Activated CD8-positive, alpha-beta T cell treated with anti-CD3 and anti-CD28 coated beads for 36 hours (primary cell): ENCODE results near the gene RELA. TPM values are rescaled to one million over a fixed set of nuclear protein-coding genes. Genes with fewer than 3 reads are reported as not detected.
A peak's percentile ranks its signal among the peaks of the same experiment; 100 is the strongest.

ENCODE experiments used
- ATAC-seq: fragments of 200-7000 bp; cut with Tn5 transposase; one replicate; pipeline ENCODE4 v1.10.0; 2021; ENCODE audit warnings: mild to moderate bottlenecking, moderate library complexity
- CTCF ChIA-PET: fragments of 350-600 bp; sonication (Branson Sonifier 250); formaldehyde crosslinking; loops from one replicate; lab custom pipeline; 2021; ENCODE audit warnings: antibody characterized with exemption; lab: Charles Lee
- POLR2A ChIA-PET: fragments of 350-600 bp; sonication (Branson Sonifier 250); formaldehyde crosslinking; loops from one replicate; lab custom pipeline; 2021; ENCODE audit warnings: antibody characterized with exemption; lab: Charles Lee
- DNase-seq: peaks from one replicate; pipeline ENCODE4 v3.0.0-alpha.2; 2020
- H3K27ac Mint-ChIP-seq: one replicate; pipeline ENCODE4 v1.8.0; 2021; ENCODE audit warnings: mild to moderate bottlenecking, mixed read lengths
- H3K27me3 Mint-ChIP-seq: one replicate; pipeline ENCODE4 v1.8.0; 2021; ENCODE audit warnings: mixed read lengths
- H3K36me3 Mint-ChIP-seq: one replicate; pipeline ENCODE4 v1.8.0; 2021; ENCODE audit warnings: low read depth, mixed read lengths
- H3K4me1 Mint-ChIP-seq: one replicate; pipeline ENCODE4 v1.8.0; 2021; ENCODE audit warnings: low read depth, mixed read lengths
- H3K4me3 Mint-ChIP-seq: one replicate; pipeline ENCODE4 v1.8.0; 2021; ENCODE audit warnings: mild to moderate bottlenecking, moderate library complexity, mixed read lengths
- H3K9me3 Mint-ChIP-seq: one replicate; pipeline ENCODE4 v1.8.0; 2021; ENCODE audit warnings: mixed read lengths
- intact Hi-C: fragments of 100-400 bp; cut with micrococcal nuclease; formaldehyde crosslinking; loops from one replicate; pipeline ENCODE4 v1.10.0; 2022
- total RNA-seq, 2 experiments: library from RNA; stranded (reverse); gene quantifications; one replicate each; pipeline ENCODE4 v1.2.3, GENCODE V29; 2021
- TF ChIP-seq, protein P1 (sequence below): fragments of 200-600 bp; IDR thresholded peaks from one replicate; pipeline ENCODE4 v1.8.0; 2022; ENCODE audit warnings: antibody characterized with exemption, mild to moderate bottlenecking

RELA gene
- total RNA-seq, 2 experiments from 2014 or later: 65.6 to 72.5 TPM

DNA sequence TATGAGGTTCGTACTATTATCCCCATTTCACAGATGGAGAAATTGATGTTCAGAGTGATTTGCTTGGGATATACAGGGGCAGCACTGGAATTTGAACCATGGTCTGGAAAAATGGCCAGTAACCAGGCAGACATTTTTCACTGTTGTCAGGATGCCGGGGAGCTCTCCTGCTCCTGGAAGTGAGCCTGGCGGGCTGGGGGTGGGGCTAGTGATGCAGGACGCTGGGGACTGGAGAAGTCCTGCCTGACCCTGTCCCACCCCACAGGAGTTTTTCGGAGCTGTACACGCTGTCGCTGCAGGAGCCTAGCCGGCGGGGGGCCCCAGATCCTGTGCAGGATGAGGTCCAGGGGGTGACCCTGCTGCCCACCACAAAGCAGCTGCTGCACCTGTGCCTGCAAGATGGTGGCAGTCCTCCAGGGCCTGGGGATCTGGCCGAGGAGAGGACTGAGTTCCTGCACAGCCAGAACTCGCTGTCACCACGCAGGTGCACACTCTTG lies 13.7 kb downstream of the RELA start:
- no peak for DNase-seq
- ChIA-PET POLR2A (interaction anchor here (21.3 to 23.0 kb wide), 2 partner anchors 6 to 10 kb away, joined by 320 read pairs; partner anchors contain the start of genes RELA and SIPA1), CTCF (interaction anchor here (0.9 to 1.1 kb wide), 2 partner anchors 11 to 72 kb away, joined by 3 read pairs; partner anchors contain the start of gene SIPA1)
- H3K36me3 Mint-ChIP-seq: peaks cover 32% of the 10 kb centered on the region
- H3K4me3 Mint-ChIP-seq: no peak overlapping the region
- TF ChIP-seq, protein P1, sequence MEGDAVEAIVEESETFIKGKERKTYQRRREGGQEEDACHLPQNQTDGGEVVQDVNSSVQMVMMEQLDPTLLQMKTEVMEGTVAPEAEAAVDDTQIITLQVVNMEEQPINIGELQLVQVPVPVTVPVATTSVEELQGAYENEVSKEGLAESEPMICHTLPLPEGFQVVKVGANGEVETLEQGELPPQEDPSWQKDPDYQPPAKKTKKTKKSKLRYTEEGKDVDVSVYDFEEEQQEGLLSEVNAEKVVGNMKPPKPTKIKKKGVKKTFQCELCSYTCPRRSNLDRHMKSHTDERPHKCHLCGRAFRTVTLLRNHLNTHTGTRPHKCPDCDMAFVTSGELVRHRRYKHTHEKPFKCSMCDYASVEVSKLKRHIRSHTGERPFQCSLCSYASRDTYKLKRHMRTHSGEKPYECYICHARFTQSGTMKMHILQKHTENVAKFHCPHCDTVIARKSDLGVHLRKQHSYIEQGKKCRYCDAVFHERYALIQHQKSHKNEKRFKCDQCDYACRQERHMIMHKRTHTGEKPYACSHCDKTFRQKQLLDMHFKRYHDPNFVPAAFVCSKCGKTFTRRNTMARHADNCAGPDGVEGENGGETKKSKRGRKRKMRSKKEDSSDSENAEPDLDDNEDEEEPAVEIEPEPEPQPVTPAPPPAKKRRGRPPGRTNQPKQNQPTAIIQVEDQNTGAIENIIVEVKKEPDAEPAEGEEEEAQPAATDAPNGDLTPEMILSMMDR: no peak
- no peak overlapping the region for H3K27ac Mint-ChIP-seq
- no peaks in the 10 kb centered on the region for H3K9me3 Mint-ChIP-seq
- ATAC-seq: no peak
- no peaks in the 10 kb centered on the region for H3K27me3 Mint-ChIP-seq
- intact Hi-C loops: no loop called here
- H3K4me1 Mint-ChIP-seq: peaks cover 34% of the 10 kb centered on the region

DNA sequence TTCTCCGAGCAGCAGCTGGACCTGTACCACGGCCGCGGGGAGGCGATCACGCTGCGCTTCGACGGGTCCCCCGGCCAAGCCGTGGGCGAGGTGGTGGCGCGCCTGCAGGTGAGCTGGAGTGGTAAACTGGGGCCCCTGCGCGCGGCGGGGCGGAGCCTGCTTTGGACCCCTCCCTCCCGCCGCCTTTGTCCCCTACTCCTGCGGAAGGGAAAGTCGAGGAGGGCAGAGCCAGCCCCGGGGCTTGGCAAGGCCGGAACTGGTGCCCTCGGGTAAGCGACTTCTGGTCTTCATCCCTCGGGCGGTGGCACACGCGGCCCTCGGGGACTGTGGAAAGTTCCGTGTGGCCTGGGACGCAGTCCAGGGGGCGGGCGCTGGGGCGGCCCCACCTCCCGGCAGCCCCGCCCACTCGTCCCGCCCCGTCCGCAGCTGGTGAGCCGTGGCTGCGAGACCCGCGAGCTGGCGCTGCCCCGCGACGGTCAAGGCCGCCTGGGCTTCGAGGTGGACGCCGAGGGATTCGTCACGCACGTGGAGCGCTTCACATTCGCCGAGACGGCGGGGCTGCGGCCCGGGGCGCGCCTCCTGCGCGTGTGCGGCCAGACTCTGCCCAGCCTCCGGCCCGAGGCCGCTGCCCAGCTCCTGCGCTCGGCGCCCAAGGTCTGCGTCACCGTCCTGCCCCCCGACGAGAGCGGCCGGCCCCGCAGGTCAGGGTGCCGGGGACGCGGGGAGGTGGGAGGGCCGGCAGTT lies 15.6 kb downstream of the RELA start:
- H3K27me3 Mint-ChIP-seq: no peaks in the 10 kb centered on the region
- peaks cover 40% of the 10 kb centered on the region for H3K36me3 Mint-ChIP-seq
- H3K9me3 Mint-ChIP-seq: no peaks in the 10 kb centered on the region
- TF ChIP-seq, protein P1: no peak
- no peak overlapping the region for H3K4me3 Mint-ChIP-seq
- intact Hi-C loops: no loop called here
- ChIA-PET POLR2A (interaction anchor here (1.0 to 23.0 kb wide), 3 partner anchors 9 to 32 kb away, joined by 3 to 320 read pairs (median 5); partner anchors contain the start of genes PCNX3 and RELA), CTCF (no interaction called here)
- peaks cover 29% of the 10 kb centered on the region for H3K4me1 Mint-ChIP-seq
- no peak for DNase-seq
- H3K27ac Mint-ChIP-seq: no peak overlapping the region
- no peak for ATAC-seq

DNA sequence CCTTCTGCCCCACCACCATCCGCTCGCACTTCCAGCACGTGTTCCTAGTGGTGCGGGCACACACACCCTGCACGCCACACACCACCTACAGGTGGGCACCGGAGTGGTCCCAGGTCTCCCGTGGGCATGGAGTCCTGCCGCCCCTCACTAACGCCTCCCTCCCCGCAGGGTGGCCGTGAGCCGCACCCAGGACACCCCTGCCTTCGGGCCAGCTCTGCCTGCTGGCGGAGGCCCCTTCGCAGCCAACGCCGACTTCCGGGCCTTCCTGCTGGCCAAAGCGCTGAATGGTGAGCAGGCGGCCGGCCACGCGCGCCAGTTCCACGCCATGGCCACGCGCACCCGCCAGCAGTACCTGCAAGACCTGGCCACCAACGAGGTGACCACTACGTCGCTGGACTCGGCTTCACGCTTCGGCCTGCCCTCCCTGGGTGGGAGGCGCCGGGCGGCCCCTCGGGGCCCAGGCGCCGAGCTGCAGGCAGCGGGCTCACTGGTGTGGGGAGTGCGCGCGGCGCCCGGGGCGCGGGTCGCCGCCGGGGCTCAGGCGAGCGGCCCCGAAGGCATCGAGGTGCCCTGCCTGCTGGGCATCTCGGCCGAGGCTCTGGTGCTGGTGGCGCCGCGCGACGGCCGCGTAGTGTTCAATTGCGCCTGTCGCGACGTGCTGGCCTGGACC lies 16.3 kb downstream of the RELA start:
- no peak overlapping the region for H3K27ac Mint-ChIP-seq
- DNase-seq: no peak
- peaks cover 45% of the 10 kb centered on the region for H3K36me3 Mint-ChIP-seq
- no peaks in the 10 kb centered on the region for H3K27me3 Mint-ChIP-seq
- peaks cover 28% of the 10 kb centered on the region for H3K4me1 Mint-ChIP-seq
- no peak overlapping the region for H3K4me3 Mint-ChIP-seq
- no peaks in the 10 kb centered on the region for H3K9me3 Mint-ChIP-seq
- ChIA-PET CTCF (no interaction called here), POLR2A (interaction anchor here (1.0 to 23.0 kb wide), 3 partner anchors 8 to 31 kb away, joined by 3 to 320 read pairs (median 5); partner anchors contain the start of genes PCNX3 and RELA)
- ATAC-seq: no peak
- intact Hi-C loops: no loop called here
- TF ChIP-seq, protein P1: no peak

DNA sequence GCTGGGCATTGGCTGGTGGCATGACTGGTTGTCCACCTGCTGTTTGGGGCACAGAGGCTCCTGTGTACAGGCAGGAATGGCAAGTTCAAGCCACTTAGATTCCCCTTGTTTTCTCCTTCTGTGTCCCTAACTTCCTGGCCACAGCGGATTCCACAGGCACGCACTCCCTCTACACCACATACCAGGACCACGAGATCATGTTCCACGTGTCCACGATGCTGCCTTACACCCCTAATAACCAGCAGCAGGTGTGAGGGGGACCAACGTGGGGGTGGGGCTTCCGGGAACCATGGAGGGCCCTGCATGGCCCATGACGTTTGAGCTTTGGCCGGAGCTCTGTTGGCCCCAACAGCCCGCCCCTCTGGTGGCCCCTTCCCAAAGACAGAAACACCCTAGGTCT lies 17.0 kb downstream of the RELA start:
- peak overlapping the region; percentile 14 for H3K27ac Mint-ChIP-seq
- intact Hi-C loops: no loop called here
- ATAC-seq (no peak), DNase-seq (no peak)
- no peaks in the 10 kb centered on the region for H3K27me3 Mint-ChIP-seq
- H3K4me1 Mint-ChIP-seq: peaks cover 27% of the 10 kb centered on the region
- CTCF ChIA-PET: no interaction called here
- H3K4me3 Mint-ChIP-seq: no peak overlapping the region
- no peaks in the 10 kb centered on the region for H3K9me3 Mint-ChIP-seq
- H3K36me3 Mint-ChIP-seq: peaks cover 49% of the 10 kb centered on the region
- POLR2A ChIA-PET: interaction anchor here (1.9 to 23.0 kb wide), 2 partner anchors 13 to 30 kb away, joined by 5 to 320 read pairs; partner anchors contain the start of genes PCNX3 and RELA
- TF ChIP-seq, protein P1: no peak
